ENCODE results near the gene ZYX.
"Not testable (repeated sequence)": the region's sequence is repeated elsewhere in the genome, so short reads cannot be mapped to it uniquely, and the experiment has no call there.

ZYX gene

DNA sequence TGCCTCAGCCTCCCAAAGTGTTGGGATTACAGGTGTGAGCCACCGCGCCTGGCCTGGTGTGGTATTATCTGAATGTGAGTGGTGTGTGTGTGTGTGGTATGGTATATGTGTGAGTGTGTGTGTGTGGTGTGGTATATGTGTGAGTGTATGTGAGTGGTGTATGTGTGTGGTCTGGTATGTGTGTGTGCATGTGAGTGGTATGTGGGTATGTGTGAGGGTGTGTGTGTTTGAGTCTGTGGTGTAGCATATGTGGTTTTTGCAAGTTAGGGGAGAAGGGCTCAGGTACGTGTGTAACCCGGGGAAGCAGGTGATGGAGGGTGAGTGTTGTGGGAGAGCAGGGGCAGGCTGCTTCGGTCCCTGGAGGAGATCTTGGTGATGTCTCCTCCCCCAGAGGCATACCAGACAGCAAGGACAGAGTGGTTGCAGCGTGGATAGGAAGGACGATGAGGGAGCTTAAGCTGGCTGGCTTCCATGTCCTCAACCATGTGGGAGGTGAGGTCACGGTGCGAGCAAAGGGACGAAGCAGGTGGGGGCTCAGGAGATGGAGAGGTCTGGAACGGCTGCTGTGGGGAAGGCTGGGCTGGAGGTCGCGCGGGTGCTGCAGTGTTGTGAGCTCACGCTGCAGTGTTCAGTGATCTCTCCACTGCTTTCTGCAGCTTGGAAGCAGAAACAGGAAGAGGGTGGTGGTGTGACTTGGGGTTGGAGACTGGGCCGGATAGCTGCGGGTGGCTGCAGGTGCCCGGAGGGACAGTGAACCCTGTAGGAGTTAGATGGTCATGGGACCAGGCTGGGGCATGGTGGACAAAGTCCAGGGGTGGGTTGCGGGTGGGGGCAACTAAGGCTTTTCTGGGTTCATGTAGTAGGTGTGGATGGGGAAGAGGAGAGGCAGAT lies 5.0 kb downstream of the ZYX start:
- no peak for DNase-seq

- no peak for DNase-seq
These were observed 6.2 kb downstream of the ZYX start for GRCh38 chr7:143387156-143387975.

GRCh38 chr7:143388051-143388450 lies 6.9 kb downstream of the ZYX start:
- no peak for DNase-seq

GRCh38 chr7:143388491-143389101 lies 7.5 kb downstream of the ZYX start:
- no peak for DNase-seq

GRCh38 chr7:143389316-143390103 lies 8.4 kb downstream of the ZYX start:
- DNase-seq: no peak

- DNase-seq: no peak
These were observed 9.1 kb downstream of the ZYX start for GRCh38 chr7:143390104-143390772.

DNA sequence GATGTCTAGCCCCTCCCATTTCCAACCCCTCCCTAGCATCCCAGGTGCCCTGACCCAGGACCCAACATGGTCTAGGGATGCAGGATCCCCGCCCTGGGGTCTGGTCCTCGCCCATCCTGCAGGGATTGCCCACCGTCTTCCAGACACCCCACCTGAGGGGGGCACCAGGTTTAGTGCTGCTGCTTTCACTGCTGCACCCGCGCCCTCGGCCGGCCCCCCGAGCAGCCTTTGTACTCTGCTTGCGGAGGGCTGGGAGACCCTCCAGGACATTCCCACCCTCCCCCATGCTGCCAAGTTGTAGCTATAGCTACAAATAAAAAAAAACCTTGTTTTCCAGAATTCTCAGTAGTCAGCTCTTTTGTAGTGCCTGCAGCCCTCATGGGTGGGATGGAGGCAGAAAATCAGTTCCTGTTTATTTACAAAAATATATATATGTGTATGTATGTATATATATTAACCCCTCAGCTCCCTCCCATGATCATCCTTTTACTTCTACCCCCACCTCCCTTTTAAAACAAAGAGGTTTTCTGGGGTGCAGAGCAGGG lies 9.7 kb downstream of the ZYX start:
- no peak for DNase-seq

DNA sequence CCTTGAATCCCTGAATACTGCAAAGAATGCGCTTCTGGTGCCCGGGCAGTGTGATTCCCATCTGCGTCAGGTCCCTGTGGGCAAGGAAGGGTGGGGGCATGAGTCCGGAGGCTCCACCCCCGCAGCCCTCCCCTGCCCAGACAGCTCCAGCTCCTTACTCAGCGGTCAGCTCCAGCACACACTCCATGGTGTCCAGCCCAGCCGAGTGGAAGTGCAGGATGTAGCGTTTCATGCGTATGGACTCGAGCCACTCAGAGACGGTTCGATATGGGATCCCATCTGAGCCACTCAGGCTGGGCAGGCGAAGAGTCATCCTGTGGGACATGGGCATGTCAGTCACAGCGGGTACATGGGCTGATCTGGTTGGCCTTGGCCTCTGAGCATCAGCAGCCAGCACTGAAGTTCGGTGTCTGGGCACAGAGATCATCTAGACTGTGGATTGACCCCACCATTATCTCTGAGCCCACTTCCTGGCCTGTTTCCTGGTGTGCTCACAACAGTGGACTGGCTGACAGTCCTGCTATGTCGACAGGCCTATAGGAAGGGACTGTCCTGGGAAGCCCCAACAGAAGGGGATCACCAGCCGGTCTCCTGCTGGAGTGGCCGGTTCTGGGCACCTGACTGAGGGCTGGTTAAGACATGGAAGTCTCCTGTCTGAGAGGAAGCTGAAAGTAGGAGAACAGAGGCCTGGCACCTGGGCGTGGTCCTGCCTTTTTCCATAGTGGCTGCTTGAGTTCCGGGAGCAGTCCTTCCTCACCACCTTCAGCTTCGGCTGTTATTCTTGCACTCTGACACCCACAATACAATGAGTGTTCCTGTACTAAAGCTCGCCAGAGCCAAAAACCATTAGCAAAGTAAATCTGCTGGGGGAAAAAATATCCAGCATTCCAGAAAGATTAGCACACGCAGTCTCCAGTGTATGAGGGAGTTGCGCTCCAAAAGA lies 10.6 kb downstream of the ZYX start:
- peak; percentile 84 for DNase-seq

DNA sequence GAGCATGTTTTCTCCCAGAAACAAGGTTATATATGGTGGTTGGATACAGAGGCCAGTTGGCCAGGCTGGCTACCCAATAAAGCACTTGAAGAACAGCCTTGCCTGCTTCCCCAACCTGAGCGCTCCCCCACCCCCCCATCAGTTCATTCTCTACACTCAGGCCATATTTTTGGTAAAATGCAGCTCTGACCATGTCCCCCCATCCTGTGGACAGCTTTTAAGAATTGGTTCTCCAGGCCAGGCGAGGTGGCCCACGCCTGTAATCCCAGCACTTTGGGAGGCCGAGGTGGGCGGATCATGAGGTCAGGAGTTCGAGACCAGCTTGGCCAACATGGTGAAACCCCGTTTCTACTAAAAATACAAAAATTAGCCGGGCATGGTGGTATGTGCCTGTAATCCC lies 11.3 kb downstream of the ZYX start:
- DNase-seq: not testable (repeated sequence)

GRCh38 chr7:143392875-143393266 lies 11.7 kb downstream of the ZYX start:
- no peak for DNase-seq

GRCh38 chr7:143393267-143394041 lies 12.3 kb downstream of the ZYX start:
- DNase-seq: no peak

- no peak for DNase-seq
These were observed 12.9 kb downstream of the ZYX start for GRCh38 chr7:143394068-143394467.

DNA sequence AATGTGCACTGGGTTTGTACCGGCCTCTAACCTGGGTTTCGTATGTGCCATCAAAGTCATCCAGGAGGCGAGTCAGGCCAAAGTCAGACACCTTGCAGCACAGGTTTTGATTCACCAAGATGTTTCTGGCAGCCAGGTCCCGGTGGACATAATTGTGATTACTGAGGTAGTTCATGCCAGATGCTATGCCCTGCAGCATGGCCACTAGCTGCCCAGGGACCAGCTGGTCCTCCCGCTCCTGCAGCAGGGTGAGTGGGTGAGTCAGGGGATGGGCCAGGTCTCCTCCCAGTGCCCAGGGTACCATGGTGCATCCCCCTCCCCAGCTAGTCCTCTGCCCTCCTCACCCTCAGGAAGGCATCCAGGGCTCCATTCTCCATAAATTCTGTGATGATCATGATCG lies 13.6 kb downstream of the ZYX start:
- no peak for DNase-seq

DNA sequence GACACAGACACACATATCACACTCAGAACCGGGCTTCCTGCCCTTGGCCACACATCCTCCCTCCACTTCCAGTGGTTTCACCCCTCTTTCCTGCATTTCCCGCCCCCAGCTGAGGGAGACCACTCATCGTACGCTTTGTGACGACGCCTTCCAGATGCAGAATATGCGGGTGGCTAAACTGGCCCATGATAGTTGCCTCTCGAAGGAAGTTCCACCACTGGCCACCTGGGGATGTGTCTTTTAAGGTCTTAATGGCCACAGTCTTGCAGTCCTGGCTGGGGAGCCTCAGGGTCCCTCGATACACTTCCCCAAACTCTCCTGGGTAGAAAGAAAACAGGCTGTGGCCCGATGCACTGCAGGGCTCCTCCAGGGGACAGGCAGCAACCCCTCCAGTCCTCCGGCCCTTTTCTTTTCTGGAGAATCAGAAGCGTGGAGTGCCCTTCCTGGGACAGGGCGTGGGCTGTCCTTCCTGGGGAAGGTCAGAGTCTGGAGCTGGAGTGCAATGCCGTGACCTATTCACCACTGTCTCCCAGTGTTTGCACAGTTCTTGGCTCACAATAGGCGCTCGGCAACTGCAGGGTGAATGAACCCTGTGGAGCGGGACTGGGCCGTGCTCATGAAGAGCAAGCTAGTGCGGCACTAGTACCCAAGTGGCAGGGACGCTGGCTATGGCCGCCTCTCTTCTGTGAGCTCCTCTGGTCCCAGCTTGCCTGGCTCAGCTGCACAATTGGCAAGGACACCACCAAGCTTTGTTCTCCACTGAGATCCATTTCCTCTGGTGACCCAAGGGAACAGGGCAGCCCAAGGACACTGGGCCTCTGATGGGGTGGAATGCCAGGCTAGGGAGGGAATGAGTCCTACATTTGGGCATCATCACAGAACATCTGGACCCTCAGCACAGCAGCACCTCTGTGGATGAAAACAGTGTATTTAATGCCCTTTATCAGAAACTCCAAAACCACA lies 14.3 kb downstream of the ZYX start:
- DNase-seq: no peak

DNA sequence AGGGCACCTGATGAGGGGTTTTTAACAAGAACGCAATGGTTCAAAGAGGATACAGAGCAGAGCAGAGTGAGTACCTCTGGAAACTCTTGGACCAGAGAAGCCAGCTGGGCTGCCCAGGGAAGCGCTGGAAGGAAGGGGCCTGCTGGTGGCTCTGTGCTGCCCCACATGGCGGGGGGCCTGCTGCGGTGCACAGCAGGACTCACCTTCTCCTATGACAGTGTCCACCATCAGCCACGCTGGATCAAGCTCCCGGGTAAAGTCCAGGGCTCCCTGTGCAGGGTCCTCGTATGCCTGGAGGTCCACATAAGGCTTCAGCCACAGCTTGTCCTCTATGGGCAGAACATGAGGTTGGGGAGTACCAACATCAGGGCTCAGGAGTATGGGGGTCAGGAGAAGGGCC lies 15.0 kb downstream of the ZYX start:
- no peak for DNase-seq

DNA sequence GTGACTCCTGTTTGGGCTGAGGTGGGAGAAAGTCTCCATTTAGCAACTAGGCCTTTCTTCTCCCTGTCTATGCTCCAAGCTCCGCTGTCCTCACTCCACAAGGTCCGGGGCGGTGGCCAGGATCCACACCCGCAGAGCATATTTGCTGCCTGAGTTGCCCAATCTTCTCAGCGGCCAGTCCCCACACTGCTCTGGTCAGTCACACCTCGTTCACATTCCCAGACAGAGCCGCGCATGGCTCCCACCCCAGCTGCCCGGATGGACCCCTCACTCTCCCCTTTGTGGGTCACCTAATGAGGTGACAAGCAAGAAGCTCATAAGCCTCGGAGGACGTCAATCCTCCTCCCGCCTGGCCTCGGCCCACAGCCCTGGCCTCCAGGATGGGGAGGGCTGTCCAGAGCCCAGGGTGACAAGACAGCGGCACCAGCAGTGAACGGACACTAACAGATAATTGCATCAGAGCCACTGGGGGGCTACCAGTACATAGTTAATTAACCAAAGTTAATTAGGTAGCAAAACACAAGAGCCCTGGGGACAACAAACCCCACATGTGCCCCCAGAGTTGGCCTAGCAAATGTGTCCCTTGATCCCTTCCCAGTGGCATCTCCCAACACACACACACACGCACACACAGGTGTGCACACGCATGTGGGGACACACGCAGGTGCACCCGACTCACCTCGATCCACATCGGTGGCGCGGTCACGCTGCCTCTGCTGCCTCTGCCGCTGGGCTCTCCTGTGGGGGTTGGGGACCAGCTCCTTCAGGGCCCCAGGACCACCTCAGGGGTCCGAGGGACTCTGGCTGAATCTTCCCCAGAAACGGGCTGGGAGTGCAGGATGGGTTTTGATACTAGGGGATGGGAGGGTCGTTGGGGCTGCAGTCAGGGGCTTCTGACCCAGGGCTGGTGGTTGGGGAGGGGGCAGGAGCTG lies 15.7 kb downstream of the ZYX start:
- DNase-seq: no peak
